ENCODE results near the gene NR6A1.

DNA sequence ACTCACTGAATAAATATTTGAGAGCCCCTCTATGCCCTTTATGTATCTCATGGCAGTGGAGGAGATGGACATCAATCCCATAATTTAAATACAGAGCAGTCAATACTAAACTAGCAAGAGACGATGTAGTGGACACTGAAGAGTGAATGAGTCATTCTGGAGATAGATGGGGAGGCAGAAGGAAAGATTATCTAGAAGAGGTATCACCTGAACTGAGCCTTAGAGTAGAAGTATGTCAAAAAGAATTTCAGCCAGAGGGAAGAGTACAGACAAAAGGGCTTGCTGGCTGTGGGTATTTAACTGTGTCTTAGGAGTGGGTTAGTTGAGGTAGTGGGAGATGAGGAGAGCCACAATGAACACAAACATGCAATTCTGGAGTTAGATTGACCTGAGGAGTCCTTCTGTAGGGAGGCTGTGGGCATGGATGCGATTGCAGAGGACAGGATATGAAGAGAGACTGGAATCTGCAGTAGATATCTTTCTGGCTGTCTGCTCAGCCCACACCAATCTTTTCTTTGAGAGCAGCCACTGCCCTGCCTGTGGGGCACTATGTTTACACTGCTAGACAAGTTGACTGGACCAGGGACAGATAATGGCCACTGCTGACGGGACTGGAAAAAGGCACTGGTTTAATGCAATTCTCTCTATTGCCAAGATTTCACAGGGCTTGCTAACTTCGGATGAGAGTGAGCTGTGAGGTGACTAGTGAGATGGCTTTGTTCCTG is 200.0 kb downstream of the NR6A1 start:
- TF ChIP-seq POLR2A (IDR thresholded peaks at IDR 0.05; ENCODE audit: low read depth, low read length) (no peak), POLR2AphosphoS5 (IDR thresholded peaks at IDR 0.05; ENCODE audit: low read depth, low read length) (no peak)

Data from GM12892 (cell line).